MG63 (cell line): ENCODE results near the gene FAM156A. TPM values are rescaled to one million over a fixed set of nuclear protein-coding genes. Genes with fewer than 3 reads are reported as not detected.
A peak's percentile ranks its signal among the peaks of the same experiment; 100 is the strongest.
"Not testable (repeated sequence)": the region's sequence is repeated elsewhere in the genome, so short reads cannot be mapped to it uniquely, and the experiment has no call there.

Experiments
- DNase-seq: peaks from one replicate; pipeline ENCODE4 v3.0.0-alpha.2; 2020
- H3K27me3 ChIP-seq: fragments of 250-450 bp; sonication (Bioruptor Pico); 2 replicates; pipeline ENCODE4 v1.5.1; 2020; ENCODE audit warnings: mild to moderate bottlenecking, moderate library complexity
- H3K36me3 ChIP-seq: fragments of 250-450 bp; sonication (Bioruptor Pico); 2 replicates; pipeline ENCODE4 v1.5.1; 2020; ENCODE audit warnings: mild to moderate bottlenecking, moderate library complexity
- H3K4me3 ChIP-seq: fragments of 250-450 bp; sonication (Bioruptor Pico); 2 replicates; pipeline ENCODE4 v1.5.1; 2020; ENCODE audit warnings: mild to moderate bottlenecking, moderate library complexity
- H3K9me3 ChIP-seq: fragments of 250-450 bp; sonication (Bioruptor Pico); 2 replicates; pipeline ENCODE4 v1.5.1; 2020; ENCODE audit warnings: mild to moderate bottlenecking, moderate library complexity
- total RNA-seq: library from RNA; depleted of rRNA; stranded (reverse); fragments of >200 nt; shearing (Covaris generic); gene quantifications from 2 replicates; pipeline ENCODE4 v1.2.3, GENCODE V29; 2014; ENCODE audit warnings: low replicate concordance; rRNA removed

FAM156A gene, protein sequence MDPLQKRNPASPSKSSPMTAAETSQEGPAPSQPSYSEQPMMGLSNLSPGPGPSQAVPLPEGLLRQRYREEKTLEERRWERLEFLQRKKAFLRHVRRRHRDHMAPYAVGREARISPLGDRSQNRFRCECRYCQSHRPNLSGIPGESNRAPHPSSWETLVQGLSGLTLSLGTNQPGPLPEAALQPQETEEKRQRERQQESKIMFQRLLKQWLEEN
- total RNA-seq = 2.1 and 14.5 TPM in 2 replicates

DNA sequence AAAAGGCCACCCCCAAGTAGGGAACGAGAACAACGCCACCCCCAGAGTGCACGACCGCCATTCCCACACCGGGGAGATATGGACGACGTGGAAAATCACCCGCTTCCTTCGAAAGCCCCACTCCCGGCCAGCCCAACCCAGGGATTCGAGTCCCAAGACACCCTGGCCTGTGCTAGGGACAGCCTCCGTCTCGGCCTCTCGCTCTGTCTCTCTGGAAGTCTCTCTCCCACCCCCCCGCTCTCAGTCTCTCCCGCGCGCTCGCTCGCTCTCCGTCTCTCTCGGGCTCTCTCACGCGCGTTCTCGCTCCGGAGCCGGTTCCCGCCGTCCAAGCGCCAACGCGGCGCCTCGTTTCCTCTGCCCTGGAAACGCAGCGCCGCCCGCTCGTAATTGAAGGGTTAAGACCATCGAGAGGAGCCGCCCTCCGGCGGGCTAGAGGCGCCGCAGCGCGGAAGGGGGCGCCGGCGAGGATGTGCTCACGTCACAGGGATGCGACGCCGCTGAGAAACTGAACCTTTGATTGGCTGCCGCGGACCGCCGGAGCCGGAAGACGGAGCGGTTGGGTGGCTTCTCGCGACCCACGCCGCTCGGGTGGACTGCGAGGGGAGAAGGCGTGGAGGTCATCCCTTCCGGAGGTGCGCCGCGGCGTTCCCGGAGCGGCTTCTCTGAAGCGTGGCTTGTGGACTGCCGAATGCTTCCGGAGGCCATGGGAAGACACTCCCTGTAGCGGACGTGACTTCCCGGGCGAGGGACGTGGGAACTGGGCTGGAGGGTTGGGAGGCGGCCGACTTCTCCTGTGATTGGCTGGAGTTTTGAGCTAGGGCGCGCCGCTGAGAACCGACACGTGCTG is at the start of gene FAM156A:
FAM156A (minus strand) TSS at position 406 of the 847 bp plus-strand sequence. CDS start 9,930 bp downstream, outside the sequence.
- not testable (repeated sequence) for H3K4me3 ChIP-seq, H3K36me3 ChIP-seq, H3K9me3 ChIP-seq, H3K27me3 ChIP-seq, DNase-seq

DNA sequence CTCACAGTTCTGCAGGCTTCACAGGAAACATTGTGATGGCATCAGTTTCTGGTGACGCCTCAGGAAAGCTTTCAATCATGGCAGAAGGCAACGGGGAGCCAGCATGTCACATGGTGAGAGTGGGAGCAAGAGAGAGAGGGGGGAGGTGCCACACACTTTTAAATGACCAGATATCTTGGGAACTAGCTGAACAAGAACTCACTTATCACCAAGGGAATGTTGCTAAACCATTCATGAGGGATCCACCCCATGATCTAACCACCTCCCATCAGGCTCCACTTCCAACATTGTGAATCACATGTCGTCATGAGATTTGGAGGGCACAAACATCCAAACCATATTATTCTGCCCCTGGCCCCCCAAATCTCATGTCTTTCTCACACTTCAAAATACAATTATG is 47.0 kb upstream of the FAM156A start:
- Histone ChIP-seq H3K4me3 (no peak overlapping the region), H3K9me3 (no peaks in the 10 kb centered on the region), H3K27me3 (no peaks in the 10 kb centered on the region), H3K36me3 (no peaks in the 10 kb centered on the region)
- DNase-seq = no peak

DNA sequence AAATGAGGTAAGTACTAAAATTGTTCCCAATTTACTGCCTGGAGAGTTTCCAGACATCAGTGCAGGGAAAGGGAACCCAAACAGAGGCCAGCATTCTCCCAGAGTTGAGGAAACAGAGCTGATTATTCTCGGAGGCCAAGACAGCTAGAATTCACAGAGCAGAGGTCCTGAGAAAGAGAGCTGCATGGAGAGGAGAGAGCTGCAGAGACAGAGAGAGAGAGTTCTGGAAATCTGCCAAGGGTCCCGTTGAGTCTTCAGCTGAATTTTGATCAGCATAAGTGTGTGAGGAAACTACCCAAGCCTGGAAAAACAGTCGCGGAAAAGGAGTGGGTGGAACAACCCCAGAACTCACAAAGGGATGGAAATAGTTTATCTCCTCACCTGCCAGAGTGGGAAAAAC is 46.5 kb upstream of the FAM156A start:
- Histone ChIP-seq H3K27me3 (no peaks in the 10 kb centered on the region), H3K4me3 (no peak overlapping the region), H3K36me3 (no peaks in the 10 kb centered on the region), H3K9me3 (no peaks in the 10 kb centered on the region)
- no peak for DNase-seq

DNA sequence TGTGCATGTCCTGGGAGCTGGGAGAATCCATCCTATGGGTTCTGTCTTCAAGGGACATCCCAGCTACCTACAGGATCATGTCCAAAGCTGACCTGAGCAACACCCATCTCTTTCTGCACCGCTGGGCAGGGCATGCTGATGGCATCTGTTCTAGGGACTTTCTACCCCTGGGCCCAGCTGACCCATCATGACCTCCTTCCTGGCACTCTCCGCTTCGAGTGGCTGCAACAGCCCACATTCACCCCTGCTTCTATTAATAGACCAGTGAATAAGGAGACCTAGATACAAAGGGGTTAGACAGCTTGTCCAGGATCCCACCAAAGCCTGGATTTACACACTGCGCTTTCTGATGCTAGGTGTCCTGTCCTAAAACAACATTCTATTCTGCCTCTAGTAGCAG is 45.7 kb upstream of the FAM156A start:
- Histone ChIP-seq H3K4me3 (no peak overlapping the region), H3K9me3 (no peaks in the 10 kb centered on the region), H3K36me3 (no peaks in the 10 kb centered on the region), H3K27me3 (no peaks in the 10 kb centered on the region)
- DNase-seq = no peak

DNA sequence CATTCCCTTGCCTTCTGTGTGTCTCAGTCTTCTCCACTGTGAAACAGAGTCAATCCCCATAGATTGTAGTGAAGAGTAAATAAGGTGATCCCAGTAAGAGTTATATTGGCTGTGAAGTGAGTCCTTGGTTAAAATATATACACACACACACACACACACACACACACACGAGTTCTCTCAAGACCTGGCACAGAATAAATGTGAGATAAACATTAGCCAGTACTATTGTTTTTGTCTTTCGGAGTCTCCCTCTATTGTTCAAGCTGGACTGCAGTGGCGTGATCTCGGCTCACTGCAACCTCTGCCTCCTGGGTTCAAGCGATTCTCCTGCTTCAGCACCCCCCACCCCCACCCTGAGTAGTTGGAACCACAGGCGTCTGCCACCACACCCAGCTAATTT is 44.8 kb upstream of the FAM156A start:
- Histone ChIP-seq H3K9me3 (no peaks in the 10 kb centered on the region), H3K27me3 (no peaks in the 10 kb centered on the region), H3K4me3 (no peak overlapping the region), H3K36me3 (no peaks in the 10 kb centered on the region)
- no peak for DNase-seq

DNA sequence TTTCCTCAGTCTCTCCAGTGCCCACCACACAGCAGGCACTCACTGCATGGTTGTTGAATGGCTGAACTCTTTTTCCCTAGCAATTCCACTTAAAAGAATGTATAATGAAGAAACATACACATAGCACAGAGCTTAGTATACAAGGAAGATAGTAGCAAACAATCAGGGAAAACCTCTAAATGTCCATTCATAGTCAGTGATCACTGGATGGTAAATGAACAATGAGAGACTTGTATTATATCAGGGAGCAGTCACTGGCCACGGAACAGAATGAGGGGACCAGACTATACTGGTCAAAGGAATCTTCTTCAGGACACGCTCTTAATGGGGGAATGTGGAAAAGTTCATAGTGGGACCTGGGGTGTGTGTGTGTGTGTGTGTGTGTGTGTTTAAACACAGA is 43.6 kb upstream of the FAM156A start:
- Histone ChIP-seq H3K27me3 (no peaks in the 10 kb centered on the region), H3K36me3 (no peaks in the 10 kb centered on the region), H3K9me3 (no peaks in the 10 kb centered on the region), H3K4me3 (no peak overlapping the region)
- no peak for DNase-seq

DNA sequence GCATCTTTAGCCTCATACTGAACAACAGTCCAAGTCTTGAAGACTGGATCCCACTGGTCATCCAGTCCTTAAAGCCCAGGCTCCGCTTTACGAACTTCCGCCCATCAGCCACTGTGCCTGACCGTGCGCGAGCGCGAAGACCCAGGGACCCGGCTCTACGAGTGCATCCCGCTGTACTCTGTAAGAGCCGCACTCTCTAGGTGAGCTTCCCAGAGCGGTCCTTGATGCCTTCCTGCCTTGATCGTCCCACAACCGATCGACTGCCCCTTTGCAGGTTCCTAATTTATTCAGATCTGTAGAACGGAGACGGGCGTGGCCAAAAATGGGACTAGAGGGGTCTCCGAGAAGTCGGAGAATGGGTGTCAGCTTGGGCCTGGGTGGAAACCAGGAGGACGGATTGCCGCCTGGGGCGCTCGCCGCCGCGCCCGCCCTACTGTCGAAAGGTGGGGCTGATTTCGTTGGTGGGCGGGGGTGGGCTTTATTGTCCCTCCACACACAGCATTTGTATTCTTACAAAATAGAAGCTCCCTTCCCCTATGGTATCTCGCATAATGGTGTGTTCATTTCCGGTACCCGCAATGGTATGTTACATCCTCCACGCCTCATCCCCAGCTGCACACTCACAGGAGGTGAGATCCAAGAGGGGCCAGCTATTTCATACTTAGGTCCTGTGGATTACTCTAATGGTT is 42.3 kb upstream of the FAM156A start:
- Histone ChIP-seq H3K9me3 (no peaks in the 10 kb centered on the region), H3K27me3 (no peaks in the 10 kb centered on the region), H3K36me3 (no peaks in the 10 kb centered on the region), H3K4me3 (no peak overlapping the region)
- DNase-seq = no peak

DNA sequence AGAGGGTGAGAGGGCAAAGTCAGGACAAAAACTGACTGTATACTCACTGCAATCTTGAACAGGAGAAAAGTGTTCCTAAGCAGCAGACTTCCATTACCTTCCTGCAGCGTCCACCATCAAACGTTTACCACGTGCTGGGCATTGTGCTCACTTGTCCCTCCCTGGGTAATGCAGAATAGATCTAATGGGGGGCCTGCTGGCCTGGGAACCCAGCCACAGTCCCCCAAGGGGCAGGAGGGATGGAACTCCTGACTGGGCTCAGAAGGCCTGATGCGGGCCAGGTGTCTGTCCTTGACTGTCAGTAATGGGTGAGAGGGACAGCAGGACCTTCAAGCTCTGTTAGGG is 37.6 kb upstream of the FAM156A start:
- Histone ChIP-seq H3K4me3 (peak overlapping the region; percentile 70), H3K27me3 (no peaks in the 10 kb centered on the region), H3K36me3 (no peaks in the 10 kb centered on the region), H3K9me3 (no peaks in the 10 kb centered on the region)
- no peak for DNase-seq

DNA sequence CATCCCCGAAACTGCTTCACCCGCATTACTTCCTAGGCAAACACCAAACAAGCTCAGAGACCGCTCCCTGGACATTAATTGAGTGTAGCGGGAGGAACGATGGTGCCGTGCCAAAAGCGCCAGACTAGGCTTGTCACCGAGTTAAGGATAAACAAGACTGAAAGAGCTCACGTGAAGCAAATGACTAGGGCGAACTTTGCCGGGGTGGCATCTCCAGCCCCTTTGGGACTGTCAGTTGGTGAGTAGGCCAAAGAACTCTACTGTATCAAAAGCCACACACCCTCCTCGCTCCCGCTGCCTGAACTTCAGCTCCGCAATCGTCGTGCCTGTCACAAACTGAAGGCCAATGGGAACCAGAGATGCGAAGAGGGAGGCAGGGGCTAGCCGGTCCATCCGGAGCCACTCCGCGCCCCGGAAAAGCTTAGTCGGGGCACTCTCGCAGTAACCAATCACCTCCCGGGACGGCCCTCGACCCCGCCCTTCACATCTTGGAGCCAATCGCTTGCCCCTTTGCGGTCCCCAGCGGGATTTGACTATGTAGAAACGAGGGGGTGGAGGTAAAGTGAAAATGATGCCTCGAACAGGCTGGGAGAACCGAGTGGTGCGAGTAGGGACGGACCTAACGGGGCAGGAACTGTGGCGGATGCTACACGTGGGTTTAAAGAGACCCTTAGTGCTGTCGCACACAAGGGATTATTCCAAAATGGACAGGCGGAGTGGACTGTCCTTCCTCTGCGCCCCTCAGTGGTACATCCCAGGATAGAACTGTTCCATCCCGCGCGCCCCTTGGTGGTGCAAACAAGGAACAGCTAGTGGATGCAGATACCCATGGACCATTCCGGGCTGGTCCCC is 37.0 kb upstream of the FAM156A start:
- H3K27me3 ChIP-seq = no peaks in the 10 kb centered on the region
- peak; percentile 95 for DNase-seq
- H3K9me3 ChIP-seq = no peaks in the 10 kb centered on the region
- no peaks in the 10 kb centered on the region for H3K36me3 ChIP-seq
- H3K4me3 ChIP-seq = peak overlapping the region; percentile 70

DNA sequence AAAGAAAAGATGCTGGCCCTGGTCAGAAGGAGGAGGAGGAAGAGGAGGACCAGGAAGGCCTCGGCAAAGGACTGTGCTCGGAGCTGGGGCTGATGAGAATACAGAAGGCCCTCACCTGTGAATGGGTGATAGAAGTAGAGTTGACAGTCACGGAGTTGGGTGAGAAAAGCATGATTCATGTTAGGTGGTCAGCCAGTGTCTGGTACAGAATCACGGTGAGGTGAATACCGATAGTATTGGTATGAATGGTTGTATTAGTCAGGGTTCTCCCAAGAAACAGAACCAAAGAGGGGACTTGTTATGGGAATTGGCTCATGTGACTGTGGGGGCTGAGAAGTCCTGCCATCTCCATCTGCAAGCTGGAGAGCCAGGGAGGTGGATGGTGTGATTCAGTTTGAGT is 32.5 kb upstream of the FAM156A start:
- DNase-seq = no peak
- no peaks in the 10 kb centered on the region for H3K27me3 ChIP-seq

DNA sequence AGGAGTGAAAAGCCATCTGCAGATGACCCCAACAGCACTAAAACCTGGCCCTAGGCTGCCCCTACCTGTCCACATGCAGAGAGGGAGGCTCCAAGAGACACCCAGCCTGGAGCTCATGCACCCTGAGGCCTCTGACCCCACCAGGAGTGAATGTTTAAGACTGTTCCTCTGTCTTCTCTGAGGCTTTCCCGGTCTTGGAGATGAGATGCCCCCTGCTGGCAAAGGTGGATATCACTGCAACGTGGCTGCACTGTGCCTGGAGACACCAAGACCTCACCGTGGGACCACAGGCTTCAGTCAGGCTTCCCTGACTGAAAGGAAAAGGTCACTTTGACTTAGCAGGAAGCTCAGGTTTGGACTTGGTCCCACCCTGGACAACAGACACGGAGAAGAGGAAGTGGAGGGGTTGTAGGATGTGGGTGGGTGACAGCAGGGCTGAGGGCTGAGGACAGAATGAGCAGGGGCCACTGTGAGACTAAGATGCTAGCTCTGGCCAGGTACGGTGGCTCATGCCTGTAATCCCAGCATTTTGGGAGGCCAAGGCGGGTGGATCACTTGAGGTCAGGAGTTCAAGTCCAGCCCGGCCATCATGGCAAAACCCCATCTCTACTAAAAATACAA is 31.8 kb upstream of the FAM156A start:
- not testable (repeated sequence) for H3K27me3 ChIP-seq, H3K4me3 ChIP-seq, H3K36me3 ChIP-seq, H3K9me3 ChIP-seq
- DNase-seq = peak; percentile 37

More for the DNA sequence above, 32.5 kb upstream of the FAM156A start:
- H3K9me3 ChIP-seq = no peaks in the 10 kb centered on the region
- no peaks in the 10 kb centered on the region for H3K36me3 ChIP-seq
- no peak overlapping the region for H3K4me3 ChIP-seq

DNA sequence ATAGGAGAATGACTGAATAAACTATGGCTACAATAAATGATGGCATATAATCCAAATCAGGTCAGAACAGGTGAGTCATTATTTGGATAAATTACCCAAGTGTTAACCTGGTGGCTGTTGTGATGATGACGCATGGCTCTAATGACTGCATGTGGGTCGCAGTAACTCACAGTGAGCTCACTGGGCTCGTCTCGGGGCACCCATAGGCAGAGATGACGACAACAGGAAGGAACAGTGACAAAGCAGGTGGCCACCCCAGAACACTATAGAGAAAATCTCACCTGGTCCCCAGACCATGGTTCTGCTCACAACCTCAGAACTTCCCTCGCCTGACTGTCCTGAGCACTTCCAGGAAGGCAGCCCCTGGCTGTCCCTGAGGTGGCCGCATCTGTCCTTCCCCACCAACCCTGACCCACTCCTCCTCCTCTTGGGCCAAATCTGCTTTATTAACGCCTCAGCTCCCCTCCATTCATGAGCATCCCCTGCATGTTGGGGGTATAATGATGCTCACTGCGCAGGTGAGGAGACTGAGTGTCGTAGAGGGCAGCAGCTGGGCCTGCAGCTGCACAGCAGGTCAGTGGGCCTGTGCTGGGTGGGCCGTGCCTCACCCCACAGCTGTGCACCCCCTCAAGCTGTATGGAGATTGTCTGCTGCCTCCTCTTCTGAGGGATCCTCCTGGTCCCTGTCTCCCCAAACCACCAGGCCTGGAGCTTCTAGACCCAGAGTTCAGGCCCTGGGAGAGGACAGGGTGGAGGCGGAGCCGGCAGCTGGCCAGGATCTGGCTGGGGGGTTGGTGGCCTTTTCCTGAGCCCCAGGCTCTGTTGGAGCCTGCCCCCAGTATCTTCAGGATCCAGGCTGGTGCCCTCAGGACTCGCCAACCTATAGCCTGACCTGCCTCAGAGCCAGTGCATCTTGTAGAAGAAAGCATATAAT is 30.9 kb upstream of the FAM156A start:
- Histone ChIP-seq H3K4me3 (no peak overlapping the region), H3K27me3 (no peaks in the 10 kb centered on the region), H3K9me3 (no peaks in the 10 kb centered on the region), H3K36me3 (no peaks in the 10 kb centered on the region)
- no peak for DNase-seq

DNA sequence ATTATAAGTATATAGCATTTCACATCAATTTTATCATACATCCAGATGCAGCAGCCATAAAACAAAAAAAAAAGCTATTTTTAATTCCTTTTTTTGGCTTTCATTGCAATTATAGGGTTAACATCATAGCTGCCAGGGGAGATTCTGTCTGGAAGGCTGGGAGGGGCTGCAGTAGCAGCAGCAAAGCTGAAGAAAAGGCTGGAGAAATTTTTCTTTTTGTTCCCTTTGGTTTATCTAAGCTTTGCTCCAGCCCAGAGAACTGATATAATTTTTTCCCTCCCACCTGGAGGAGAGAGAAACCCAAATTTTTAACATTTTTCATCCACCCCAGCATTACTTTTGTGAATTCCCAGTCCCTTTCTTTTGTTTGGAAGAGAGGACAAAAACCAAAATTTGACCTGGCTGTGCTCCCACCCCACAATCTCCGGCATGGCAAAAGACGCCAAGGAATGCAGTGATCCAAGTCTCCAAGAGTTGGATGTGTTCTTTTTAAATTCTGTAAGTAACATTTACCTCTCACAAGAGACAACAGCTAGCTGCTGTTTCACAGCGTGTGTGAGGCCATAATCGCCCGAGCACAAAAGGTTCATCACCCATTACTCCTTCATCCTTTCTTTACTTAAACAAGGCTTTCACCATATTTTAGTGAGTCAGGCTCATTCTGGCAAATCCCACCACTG is 25.1 kb upstream of the FAM156A start:
- Histone ChIP-seq H3K4me3 (no peak overlapping the region), H3K27me3 (no peaks in the 10 kb centered on the region), H3K36me3 (no peaks in the 10 kb centered on the region), H3K9me3 (no peaks in the 10 kb centered on the region)
- no peak for DNase-seq

DNA sequence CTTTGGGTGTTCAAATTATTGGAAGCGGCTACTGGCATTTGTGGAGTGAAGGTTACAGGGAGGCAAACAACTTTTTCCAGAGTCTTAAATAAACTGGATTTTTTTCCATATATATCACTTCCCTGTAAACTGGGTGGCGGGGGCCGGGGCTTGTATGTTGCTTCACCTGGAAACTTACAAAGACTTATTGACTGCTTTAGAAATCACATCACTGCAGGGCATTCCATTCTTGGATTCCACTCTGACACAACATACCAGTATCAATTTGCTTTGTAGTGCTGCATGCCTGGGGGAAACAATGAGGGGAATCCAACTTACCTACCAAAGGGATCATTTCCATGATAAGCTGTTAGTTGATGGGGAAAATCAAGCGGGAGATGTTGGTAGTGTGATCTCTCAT is 21.7 kb upstream of the FAM156A start:
- Histone ChIP-seq H3K4me3 (no peak overlapping the region), H3K36me3 (no peaks in the 10 kb centered on the region), H3K9me3 (no peaks in the 10 kb centered on the region), H3K27me3 (no peaks in the 10 kb centered on the region)
- DNase-seq = no peak

DNA sequence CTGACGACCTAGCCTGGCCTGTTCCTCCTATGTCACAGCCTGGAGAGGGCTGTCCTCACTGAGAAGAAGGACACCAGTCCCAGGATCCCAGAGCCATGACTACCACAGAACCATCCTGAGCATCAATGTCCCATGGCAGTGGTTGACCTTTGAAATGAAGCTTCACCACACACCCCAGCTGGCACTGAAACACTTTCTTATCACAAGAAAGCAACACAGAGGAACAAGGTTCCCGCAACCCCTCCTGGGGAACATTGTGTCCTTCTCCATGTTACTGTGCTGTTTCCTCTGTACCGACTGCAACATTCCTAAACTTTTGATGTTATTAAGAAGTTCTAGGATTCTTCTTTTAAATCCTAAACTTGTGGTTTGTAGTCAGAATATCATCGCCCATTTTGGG is 21.2 kb upstream of the FAM156A start:
- Histone ChIP-seq H3K36me3 (no peaks in the 10 kb centered on the region), H3K4me3 (no peak overlapping the region), H3K9me3 (no peaks in the 10 kb centered on the region), H3K27me3 (no peaks in the 10 kb centered on the region)
- no peak for DNase-seq
